GM12872 (cell line): ENCODE measurements around the gene GRAMD1A.

Experiments used
- CTCF ChIP-seq: IDR thresholded peaks from 3 replicates; pipeline ENCODE4 v1.5.1; 2011; ENCODE audit warnings: low read depth, mild to moderate bottlenecking, low read length, moderate library complexity; ENCODE audit not compliant: insufficient read depth

The GRAMD1A gene

GRCh38 chr19:34994643-34995541 lies 5.2 kb upstream of the GRAMD1A start:
- TF ChIP-seq CTCF: no peak

- TF ChIP-seq CTCF: no peak
Measured at GRCh38 chr19:34995551-34995950, 4.6 kb upstream of the GRAMD1A start.

GRCh38 chr19:34997071-34997617 lies 3.0 kb upstream of the GRAMD1A start:
- TF ChIP-seq CTCF: no peak

- no peak for TF ChIP-seq CTCF
Measured at GRCh38 chr19:34998777-34999497, 1.2 kb upstream of the GRAMD1A start.

- TF ChIP-seq CTCF: no peak
Measured at GRCh38 chr19:35000338-35000646, 169 bp downstream of the GRAMD1A start.

GRCh38 chr19:35000647-35001501 lies 751 bp downstream of the GRAMD1A start:
- no peak for TF ChIP-seq CTCF
